COR-L47 (cell line): ENCODE measurements around the gene ITPR2.

ENCODE experiments used
- DNase-seq: peaks from one replicate; lab custom pipeline; 2025; lab: John Stamatoyannopoulos, UW

The ITPR2 gene

GRCh38 chr12:26396402-26396801 is 436.6 kb downstream of the ITPR2 start:
- DNase-seq, result no peak

- no peak for DNase-seq
Measured at GRCh38 chr12:26389343-26389742, 443.7 kb downstream of the ITPR2 start.

- no peak for DNase-seq
Measured at GRCh38 chr12:26384536-26384935, 448.5 kb downstream of the ITPR2 start.

GRCh38 chr12:26383041-26383440 is 450.0 kb downstream of the ITPR2 start:
- no peak for DNase-seq

GRCh38 chr12:26380897-26381296 is 452.1 kb downstream of the ITPR2 start:
- DNase-seq, result no peak

GRCh38 chr12:26379777-26380467 is 453.1 kb downstream of the ITPR2 start:
- DNase-seq, result no peak

- DNase-seq, result no peak
Measured at GRCh38 chr12:26378711-26379110, 454.3 kb downstream of the ITPR2 start.

- no peak for DNase-seq
Measured at GRCh38 chr12:26374934-26375680, 457.9 kb downstream of the ITPR2 start.

- DNase-seq, result no peak
Measured at GRCh38 chr12:26373606-26374495, 459.1 kb downstream of the ITPR2 start.

GRCh38 chr12:26372866-26373265 is 460.1 kb downstream of the ITPR2 start:
- no peak for DNase-seq

- no peak for DNase-seq
Measured at GRCh38 chr12:26370098-26370497, 462.9 kb downstream of the ITPR2 start.

- no peak for DNase-seq
Measured at GRCh38 chr12:26369588-26369987, 463.4 kb downstream of the ITPR2 start.

GRCh38 chr12:26367991-26368730 is 464.8 kb downstream of the ITPR2 start:
- no peak for DNase-seq

- no peak for DNase-seq
Measured at GRCh38 chr12:26361964-26362363, 471.0 kb downstream of the ITPR2 start.

GRCh38 chr12:26360062-26360461 is 472.9 kb downstream of the ITPR2 start:
- DNase-seq, result no peak

- DNase-seq, result no peak
Measured at GRCh38 chr12:26359576-26359975, 473.4 kb downstream of the ITPR2 start.

- DNase-seq, result no peak
Measured at GRCh38 chr12:26358651-26359050, 474.3 kb downstream of the ITPR2 start.

GRCh38 chr12:26347300-26347699 is 485.7 kb downstream of the ITPR2 start:
- no peak for DNase-seq

- DNase-seq, result no peak
Measured at GRCh38 chr12:26346736-26347135, 486.3 kb downstream of the ITPR2 start.

GRCh38 chr12:26345471-26346003 is 487.5 kb downstream of the ITPR2 start:
- no peak for DNase-seq

- DNase-seq, result no peak
Measured at GRCh38 chr12:26341491-26341890, 491.5 kb downstream of the ITPR2 start.

GRCh38 chr12:26340649-26341048 is 492.3 kb downstream of the ITPR2 start:
- no peak for DNase-seq
